ENCODE data around the gene DSTN. TPM values are rescaled to one million over a fixed set of nuclear protein-coding genes. Genes with fewer than 3 reads are reported as not detected.

The DSTN gene
- total and polyA plus RNA-seq, 2 donors (not counting 1 experiment from before 2014, with no cell fraction given) = 6.6 to 13.4 TPM

GRCh38 chr20:17525132-17525531 lies 44.7 kb upstream of the DSTN start:
- no peak for TF ChIP-seq EZH2 (IDR thresholded peaks at IDR 0.05; ENCODE audit: borderline replicate concordance, insufficient read depth, low read depth, low read length, poor library complexity, severe bottlenecking)
- no peak for TF ChIP-seq CTCF (IDR thresholded peaks at IDR 0.05)
- no peaks in the 10 kb centered on the region for H3K4me1 Mint-ChIP-seq
- Histone ChIP-seq H3K36me3 (replicated peaks in 1 of 2; ENCODE audit: control extremely low read depth in 1 of 2, control insufficient read depth in 1 of 2, extremely low read depth in 1 of 2, insufficient read depth in 2 of 2, low read length in 1 of 2) (no peaks in the 10 kb centered on the region), H3K27ac (ENCODE audit: low read length in 2 of 2) (no peak overlapping the region), H4K20me1 (ENCODE audit: control insufficient read depth, insufficient read depth, low read length, poor library complexity, severe bottlenecking) (no peaks in the 10 kb centered on the region), H3K9ac (ENCODE audit: low read length) (no peak overlapping the region), H3K4me2 (replicated peaks; ENCODE audit: low read depth, low read length, poor library complexity, severe bottlenecking) (no peak overlapping the region), H2AFZ (ENCODE audit: insufficient read depth, low read depth, low read length, poor library complexity, severe bottlenecking) (no peak overlapping the region), H3K4me1 (ENCODE audit: control insufficient read depth in 2 of 2, insufficient read depth in 2 of 2, low read length in 2 of 2) (peaks cover 0 to under 1% of the 10 kb centered on the region in 2 donors), H3K4me3 (ENCODE audit: control extremely low read depth in 1 of 5, extremely low read depth in 1 of 5, insufficient read depth in 1 of 5, low read depth in 2 of 5, low read length in 4 of 5) (no peak overlapping the region), H3K9me3 (ENCODE audit: control extremely low read depth in 1 of 3, control insufficient read depth in 2 of 3, insufficient read depth in 1 of 3, low read length in 2 of 3) (no peaks in the 10 kb centered on the region), H3K27me3 (replicated peaks in 1 of 4; ENCODE audit: control extremely low read depth in 1 of 4, control insufficient read depth in 3 of 4, insufficient read depth in 4 of 4, low read length in 3 of 4) (peaks cover 0 to 15% (median 10%) of the 10 kb centered on the region in 4 experiments), H3K79me2 (ENCODE audit: control insufficient read depth, insufficient read depth, low read length) (no peaks in the 10 kb centered on the region)
- 100% methylated on average over 3 of the region's 5 CpGs for WGBS (ENCODE audit: insufficient coverage)
- peaks cover 30% of the 10 kb centered on the region for H3K27me3 Mint-ChIP-seq
- no peak overlapping the region for H3K27ac Mint-ChIP-seq
- intact Hi-C loops (cut with micrococcal nuclease) = no loop called here
- H3K9me3 Mint-ChIP-seq (ENCODE audit: insufficient read depth) = no peaks in the 10 kb centered on the region
- POLR2A ChIA-PET = no interaction called here
- DNase-seq (no peak), ATAC-seq (ENCODE audit: low read depth) (no peak)
- CTCF ChIA-PET = no interaction called here
- no peak overlapping the region for H3K4me3 Mint-ChIP-seq

DNA sequence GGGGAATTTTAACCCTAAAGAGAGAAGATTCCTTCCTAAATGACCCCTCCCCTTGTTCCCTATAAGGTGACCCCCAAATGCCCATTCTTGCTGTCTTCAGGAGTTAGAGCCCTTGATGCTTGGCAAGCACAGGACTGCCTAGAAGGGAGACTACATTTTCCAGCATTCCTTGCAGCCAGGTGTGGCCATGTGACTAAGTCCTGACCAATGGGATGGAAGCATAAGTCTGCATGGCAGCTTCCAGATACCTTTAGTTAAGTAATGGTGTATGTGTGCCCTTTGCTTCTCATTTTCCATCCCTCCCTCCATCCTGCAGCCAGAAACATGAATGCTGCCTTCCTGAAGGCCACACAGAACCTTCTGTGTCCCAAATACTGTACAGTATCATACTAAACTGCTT lies 44.2 kb upstream of the DSTN start:
- CTCF ChIA-PET = no interaction called here
- Mint-ChIP-seq H3K4me3 (no peak overlapping the region), H3K4me1 (peaks cover 4% of the 10 kb centered on the region), H3K27ac (no peak overlapping the region), H3K27me3 (peaks cover 31% of the 10 kb centered on the region), H3K9me3 (ENCODE audit: insufficient read depth) (no peaks in the 10 kb centered on the region)
- Histone ChIP-seq H2AFZ (ENCODE audit: insufficient read depth, low read depth, low read length, poor library complexity, severe bottlenecking) (no peak overlapping the region), H3K27ac (ENCODE audit: low read length in 2 of 2) (no peak overlapping the region), H3K79me2 (ENCODE audit: control insufficient read depth, insufficient read depth, low read length) (no peaks in the 10 kb centered on the region), H4K20me1 (ENCODE audit: control insufficient read depth, insufficient read depth, low read length, poor library complexity, severe bottlenecking) (no peaks in the 10 kb centered on the region), H3K36me3 (replicated peaks in 1 of 2; ENCODE audit: control extremely low read depth in 1 of 2, control insufficient read depth in 1 of 2, extremely low read depth in 1 of 2, insufficient read depth in 2 of 2, low read length in 1 of 2) (no peaks in the 10 kb centered on the region), H3K27me3 (replicated peaks in 1 of 4; ENCODE audit: control extremely low read depth in 1 of 4, control insufficient read depth in 3 of 4, insufficient read depth in 4 of 4, low read length in 3 of 4) (peaks cover 0 to 15% (median 13%) of the 10 kb centered on the region in 4 experiments), H3K9ac (ENCODE audit: low read length) (no peak overlapping the region), H3K4me2 (replicated peaks; ENCODE audit: low read depth, low read length, poor library complexity, severe bottlenecking) (no peak overlapping the region), H3K9me3 (ENCODE audit: control extremely low read depth in 1 of 3, control insufficient read depth in 2 of 3, insufficient read depth in 1 of 3, low read length in 2 of 3) (no peaks in the 10 kb centered on the region), H3K4me1 (ENCODE audit: control insufficient read depth in 2 of 2, insufficient read depth in 2 of 2, low read length in 2 of 2) (peaks cover under 1 to 5% of the 10 kb centered on the region in 2 donors), H3K4me3 (ENCODE audit: control extremely low read depth in 1 of 5, extremely low read depth in 1 of 5, insufficient read depth in 1 of 5, low read depth in 2 of 5, low read length in 4 of 5) (no peak overlapping the region)
- POLR2A ChIA-PET = no interaction called here
- ATAC-seq (ENCODE audit: low read depth) = peak; percentile 31
- intact Hi-C loops (cut with micrococcal nuclease) = no loop called here
- TF ChIP-seq CTCF (IDR thresholded peaks at IDR 0.05) (no peak), EZH2 (IDR thresholded peaks at IDR 0.05; ENCODE audit: borderline replicate concordance, insufficient read depth, low read depth, low read length, poor library complexity, severe bottlenecking) (no peak)
- DNase-seq = peak; percentile 26

All from B cell (primary cell).